Adrenal gland (tissue), 12 donors: ENCODE results near the gene DFFB. TPM values are rescaled to one million over a fixed set of nuclear protein-coding genes. Genes with fewer than 3 reads are reported as not detected.

ENCODE experiments used
- DNase-seq, 7 donors: peaks; one replicate each; pipeline ENCODE4 v3.0.0-alpha.2; 2019 to 2020
- H3K27ac ChIP-seq, 5 donors: fragments of 200-600 bp; sonication (generic) in 4 of 5; 1 replicate in 3 of 5; 2 replicates in 2 of 5; pipeline versions ENCODE4 v1.5.1 to v1.8.0; 2016 to 2020; ENCODE audit warnings: mild to moderate bottlenecking in 1 of 5
- H3K27me3 ChIP-seq: fragments of 200-600 bp; 2 replicates; pipeline ENCODE4 v1.8.0; 2021
- H3K36me3 ChIP-seq, 2 donors: fragments of 200-600 bp; replicated peaks in 1 of 2; 1 replicate in 1 of 2; 2 replicates in 1 of 2; pipeline versions ENCODE4 v1.5.1 to v1.8.0; 2018 to 2022
- H3K4me1 ChIP-seq, 2 donors: fragments of 200-600 bp; replicated peaks in 1 of 2; 1 replicate in 1 of 2; 2 replicates in 1 of 2; pipeline versions ENCODE4 v1.5.1 to v1.8.0; 2018 to 2021
- H3K4me3 ChIP-seq, 4 donors: fragments of 200-600 bp; sonication (generic) in 3 of 4; one replicate each; pipeline ENCODE4 v1.5.1; 2016 to 2018
- H3K9me3 ChIP-seq, 3 donors: fragments of 200-600 bp; sonication (generic) in 1 of 3; replicated peaks in 1 of 3; 1 replicate in 2 of 3; 2 replicates in 1 of 3; pipeline versions ENCODE4 v1.5.1 to v1.8.0; 2016 to 2021
- CTCF ChIP-seq, 6 experiments: fragments of 450-650 bp in 4 of 6; fragments of 200-600 bp in 2 of 6; sonication (generic) in 1 of 6; IDR thresholded peaks; 1 replicate in 5 of 6; 2 replicates in 1 of 6; pipeline versions ENCODE4 v1.5.1 to v1.8.0; 2016 to 2021; ENCODE audit warnings: antibody characterized with exemption in 6 of 6, mild to moderate bottlenecking in 2 of 6, moderate library complexity in 1 of 6
- POLR2A ChIP-seq, 2 donors: fragments of 450-650 bp; IDR thresholded peaks; one replicate each; pipeline ENCODE4 v1.6.1; 2017; ENCODE audit warnings: antibody characterized with exemption in 2 of 2, mild to moderate bottlenecking in 2 of 2, moderate library complexity in 1 of 2
- WGBS, 4 donors: extraction: QIAGEN DNeasy Blood & Tissue Kit in 2 of 4; methylation state at CpG; one replicate each; pipeline versions ENCODE4 v1.1.5 to v1.1.7; 2013 to 2017; 5-methylcytosine and 5-hydroxymethylcytosine counted together
- intact Hi-C, 2 donors: fragments of 100-400 bp; cut with DNase I; formaldehyde crosslinking; loops; one replicate each; pipeline versions ENCODE4 v1.14.1 to v1.15.0; 2022 to 2023
- polyA plus RNA-seq, 3 donors: library from polyadenylated mRNA; stranded (reverse); fragments of 200-250 nt in 2 of 3; fragments of 350-450 nt in 1 of 3; fragmentation: Illumina TruSeq in 1 of 3; extraction: RNeasy Lipid Tissue Mini Kit (QIAGEN cat#74804) in 1 of 3; gene quantifications; one replicate each; pipeline ENCODE4 v1.2.3, GENCODE V29; 2013 to 2014
- total RNA-seq, 9 donors: library from RNA; depleted of rRNA in 4 of 9; stranded (reverse); fragments of >200 nt in 4 of 9; fragments of 120-200 nt in 1 of 9; fragmentation: NEBNext Ultra II Directional in 1 of 9; extraction: Animal tissue kit (Norgen Biotek cat#: 25700) in 1 of 9; gene quantifications; one replicate each; pipeline versions ENCODE4 v1.1.0 to v1.2.4, GENCODE V29; 2013 to 2023
- donor health status: healthy with polysubstance abuse.
- donor health status: Bipolar disorder and iron deficiency.
- donor health status: DM: yes; HTN: yes; CAD: no.
- donor health status: DM: no; HTN: no; CAD: no.
- donor health status: DM: no; HTN: no; CAD: no.
- donor health status: DM: yes; HTN: yes; CAD: no.

DFFB gene
- total and polyA plus RNA-seq, 12 donors = 1.8 to 13.4 (median 5.2) TPM

- H3K36me3 ChIP-seq = peaks cover 0 to 30% of the 10 kb centered on the region in 2 donors
- H3K27me3 ChIP-seq = no peaks in the 10 kb centered on the region
- no peak overlapping the region for H3K4me3 ChIP-seq
- DNase-seq = no peak
- no peaks in the 10 kb centered on the region for H3K9me3 ChIP-seq
- TF ChIP-seq POLR2A (IDR thresholded peaks at IDR 0.05) = no peak
- no peak for TF ChIP-seq CTCF (IDR thresholded peaks at IDR 0.05)
- H3K4me1 ChIP-seq = no peaks in the 10 kb centered on the region
- no peak overlapping the region for H3K27ac ChIP-seq
- intact Hi-C loops = no loop called here
- WGBS, 4 donors = 70 to 87% (median 84%) methylated on average over 2 to 18 of the region's 18 CpGs
These were observed 12.6 kb downstream of the DFFB start for GRCh38 chr1:3869751-3870301.

- Histone ChIP-seq H3K4me3 (no peak overlapping the region), H3K27me3 (no peaks in the 10 kb centered on the region), H3K4me1 (no peaks in the 10 kb centered on the region), H3K9me3 (no peaks in the 10 kb centered on the region), H3K36me3 (peaks cover 0 to 36% of the 10 kb centered on the region in 2 donors), H3K27ac (no peak overlapping the region)
- no peak for DNase-seq
- 94 to 99% (median 95%) methylated on average over 7 of the region's 7 CpGs for WGBS, 4 donors
- intact Hi-C loops = no loop called here
- TF ChIP-seq CTCF (IDR thresholded peaks at IDR 0.05) (no peak), POLR2A (IDR thresholded peaks at IDR 0.05) (no peak)
These were observed 14.2 kb downstream of the DFFB start for GRCh38 chr1:3871451-3871805.

GRCh38 chr1:3872546-3872945 lies 15.3 kb downstream of the DFFB start:
- Histone ChIP-seq H3K4me3 (no peak overlapping the region), H3K36me3 (peaks cover 0 to 36% of the 10 kb centered on the region in 2 donors), H3K9me3 (no peaks in the 10 kb centered on the region), H3K27me3 (no peaks in the 10 kb centered on the region), H3K27ac (no peak overlapping the region), H3K4me1 (no peaks in the 10 kb centered on the region)
- no peak for TF ChIP-seq POLR2A (IDR thresholded peaks at IDR 0.05)
- TF ChIP-seq CTCF (IDR thresholded peaks at IDR 0.05) = no peak
- intact Hi-C loops = no loop called here
- no peak for DNase-seq
- WGBS, 4 donors = 86 to 95% (median 91%) methylated on average over 5 to 8 of the region's 8 CpGs

GRCh38 chr1:3874736-3875135 lies 17.5 kb downstream of the DFFB start:
- Histone ChIP-seq H3K4me3 (no peak overlapping the region), H3K36me3 (peaks cover 0 to 30% of the 10 kb centered on the region in 2 donors), H3K4me1 (no peaks in the 10 kb centered on the region), H3K27me3 (no peaks in the 10 kb centered on the region), H3K9me3 (peaks cover 0 to 7% (median 0%) of the 10 kb centered on the region in 3 donors), H3K27ac (no peak overlapping the region)
- no peak for DNase-seq
- intact Hi-C loops = no loop called here
- 90 to 97% (median 92%) methylated on average over 18 to 23 of the region's 23 CpGs for WGBS, 4 donors
- TF ChIP-seq CTCF (IDR thresholded peaks at IDR 0.05) (no peak), POLR2A (IDR thresholded peaks at IDR 0.05) (no peak)
